ENCODE data around the gene ALDH1L1.

ALDH1L1 gene

DNA sequence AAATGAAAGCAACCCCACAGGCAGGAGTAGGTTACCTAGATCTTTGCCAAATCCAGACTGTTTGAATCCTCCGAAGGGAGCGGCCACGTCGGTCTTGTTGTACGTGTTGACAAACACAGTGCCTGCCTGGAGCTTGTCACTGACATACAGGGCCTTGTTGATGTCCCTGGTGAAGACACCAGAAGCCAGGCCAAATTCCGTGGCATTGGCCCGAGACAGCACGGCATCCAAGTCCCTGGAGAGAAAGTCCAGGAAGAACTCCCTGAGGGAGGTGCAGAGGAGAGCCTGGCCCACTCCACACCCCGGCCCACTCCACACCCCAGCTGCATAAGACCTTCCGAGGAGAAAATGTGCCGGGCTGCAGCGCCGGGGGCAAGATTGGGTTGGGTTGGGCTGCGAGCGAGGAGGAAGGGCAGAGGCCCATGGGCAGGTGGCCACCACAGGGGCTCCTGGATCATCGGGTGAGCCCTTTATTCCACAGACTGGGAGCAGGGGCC lies 74.6 kb downstream of the ALDH1L1 start:
- FAIRE-seq: no peak
- TF ChIP-seq POLR2AphosphoS5 (IDR thresholded peaks at IDR 0.05; ENCODE audit: low read depth, low read length): no peak
- peak; percentile 7 for DNase-seq (ENCODE audit: insufficient read length)

DNA sequence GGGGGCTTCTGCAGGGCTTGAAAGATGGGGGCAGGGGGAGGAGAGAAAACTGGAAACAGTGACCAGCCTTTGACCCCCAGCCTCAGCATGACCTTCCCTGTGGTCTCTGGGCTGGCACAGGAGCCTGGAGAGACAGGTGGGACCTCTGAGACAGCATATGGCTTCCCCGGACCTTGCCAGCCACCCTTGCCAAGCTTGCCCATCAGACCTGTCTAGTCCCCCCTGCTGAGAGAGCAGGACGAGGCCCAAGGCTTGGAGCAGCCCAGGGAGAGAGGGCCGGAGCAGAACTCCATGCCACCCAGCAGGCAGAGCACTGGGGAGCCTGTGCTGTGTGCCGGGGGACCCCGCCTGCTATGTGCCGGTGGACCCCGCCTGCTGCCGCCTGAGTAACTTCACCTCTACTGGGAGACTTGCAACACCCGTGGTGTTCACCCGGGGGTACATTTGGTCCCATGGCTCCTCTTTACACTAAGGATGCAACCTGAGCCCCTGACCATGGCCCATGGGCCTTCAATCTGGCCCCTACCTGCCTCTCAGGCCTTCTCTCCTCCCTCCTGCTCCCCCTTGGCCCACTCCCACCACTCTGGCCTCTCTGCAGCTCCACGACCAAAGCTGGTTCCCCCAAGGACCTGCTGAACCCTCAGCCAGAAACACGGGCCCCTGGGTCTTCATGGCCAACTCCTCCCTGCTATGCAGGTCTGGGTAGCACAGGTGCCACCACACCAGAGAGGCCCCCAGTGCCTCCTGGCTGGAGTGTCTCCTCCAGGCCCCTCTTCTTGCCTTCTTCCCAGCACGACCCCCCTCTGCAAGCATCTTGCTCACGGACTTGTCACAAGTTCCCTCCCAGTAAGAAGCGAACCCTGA lies 75.4 kb downstream of the ALDH1L1 start:
- FAIRE-seq: no peak
- TF ChIP-seq POLR2AphosphoS5 (IDR thresholded peaks at IDR 0.05; ENCODE audit: low read depth, low read length): no peak
- no peak for TF ChIP-seq POLR2A (IDR thresholded peaks at IDR 0.05; ENCODE audit: low read depth, low read length)
- TF ChIP-seq TAF1 (IDR thresholded peaks at IDR 0.05; ENCODE audit: borderline replicate concordance, low read depth, low read length): no peak
- peak; percentile 9 for DNase-seq (ENCODE audit: insufficient read length)

- FAIRE-seq (no peak), DNase-seq (ENCODE audit: insufficient read length) (peak; percentile 6)
- TF ChIP-seq POLR2AphosphoS5 (IDR thresholded peaks at IDR 0.05; ENCODE audit: low read depth, low read length) (no peak), TAF1 (IDR thresholded peaks at IDR 0.05; ENCODE audit: borderline replicate concordance, low read depth, low read length) (no peak), POLR2A (IDR thresholded peaks at IDR 0.05; ENCODE audit: low read depth, low read length) (no peak)
Measured at GRCh38 chr3:126104028-126104635, 76.3 kb downstream of the ALDH1L1 start.

- no peak for TF ChIP-seq TAF1 (IDR thresholded peaks at IDR 0.05; ENCODE audit: borderline replicate concordance, low read depth, low read length)
- TF ChIP-seq POLR2AphosphoS5 (IDR thresholded peaks at IDR 0.05; ENCODE audit: low read depth, low read length): no peak
- no peak for TF ChIP-seq POLR2A (IDR thresholded peaks at IDR 0.05; ENCODE audit: low read depth, low read length)
- DNase-seq (ENCODE audit: insufficient read length) (peak; percentile 37), FAIRE-seq (no peak)
Measured at GRCh38 chr3:126103121-126104027, 77.0 kb downstream of the ALDH1L1 start.

GRCh38 chr3:126102530-126102951 lies 77.8 kb downstream of the ALDH1L1 start:
- TF ChIP-seq POLR2A (IDR thresholded peaks at IDR 0.05; ENCODE audit: low read depth, low read length): no peak
- no peak for TF ChIP-seq POLR2AphosphoS5 (IDR thresholded peaks at IDR 0.05; ENCODE audit: low read depth, low read length)
- TF ChIP-seq TAF1 (IDR thresholded peaks at IDR 0.05; ENCODE audit: borderline replicate concordance, low read depth, low read length): no peak
- FAIRE-seq (no peak), DNase-seq (ENCODE audit: insufficient read length) (no peak)

- TF ChIP-seq POLR2AphosphoS5 (IDR thresholded peaks at IDR 0.05; ENCODE audit: low read depth, low read length): no peak
- TF ChIP-seq POLR2A (IDR thresholded peaks at IDR 0.05; ENCODE audit: low read depth, low read length): no peak
- no peak for TF ChIP-seq TAF1 (IDR thresholded peaks at IDR 0.05; ENCODE audit: borderline replicate concordance, low read depth, low read length)
- DNase-seq (ENCODE audit: insufficient read length) (no peak), FAIRE-seq (no peak)
Measured at GRCh38 chr3:126102011-126102410, 78.4 kb downstream of the ALDH1L1 start.

DNA sequence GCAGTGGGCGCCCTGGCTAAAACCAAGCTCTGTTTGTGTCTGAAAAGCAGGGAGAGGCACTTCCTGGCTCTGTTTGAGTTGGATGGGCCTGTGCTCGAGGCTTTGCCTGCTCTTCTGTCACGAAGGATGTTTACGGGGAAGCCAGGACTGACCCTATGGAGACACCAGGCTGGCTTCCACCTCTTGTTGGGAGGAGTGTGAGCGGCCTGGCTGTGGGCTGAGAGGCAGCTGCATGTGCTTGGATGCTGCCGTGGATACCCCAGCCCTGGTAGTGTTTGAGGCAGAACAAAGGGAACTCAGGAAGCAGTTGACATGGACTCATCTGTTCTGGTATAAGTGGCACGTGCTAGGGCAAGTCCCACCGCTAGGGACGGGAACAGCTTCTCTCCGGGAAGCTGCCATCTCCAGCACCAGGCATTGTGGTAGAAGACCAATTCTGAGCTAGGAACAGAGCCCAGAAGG lies 78.8 kb downstream of the ALDH1L1 start:
- FAIRE-seq (no peak), DNase-seq (ENCODE audit: insufficient read length) (no peak)
- TF ChIP-seq POLR2A (IDR thresholded peaks at IDR 0.05; ENCODE audit: low read depth, low read length) (no peak), TAF1 (IDR thresholded peaks at IDR 0.05; ENCODE audit: borderline replicate concordance, low read depth, low read length) (no peak), POLR2AphosphoS5 (IDR thresholded peaks at IDR 0.05; ENCODE audit: low read depth, low read length) (no peak)

GRCh38 chr3:126100634-126101301 lies 79.6 kb downstream of the ALDH1L1 start:
- DNase-seq (ENCODE audit: insufficient read length) (no peak), FAIRE-seq (peak; percentile 44)
- TF ChIP-seq POLR2A (IDR thresholded peaks at IDR 0.05; ENCODE audit: low read depth, low read length) (no peak), TAF1 (IDR thresholded peaks at IDR 0.05; ENCODE audit: borderline replicate concordance, low read depth, low read length) (no peak), POLR2AphosphoS5 (IDR thresholded peaks at IDR 0.05; ENCODE audit: low read depth, low read length) (no peak)

DNA sequence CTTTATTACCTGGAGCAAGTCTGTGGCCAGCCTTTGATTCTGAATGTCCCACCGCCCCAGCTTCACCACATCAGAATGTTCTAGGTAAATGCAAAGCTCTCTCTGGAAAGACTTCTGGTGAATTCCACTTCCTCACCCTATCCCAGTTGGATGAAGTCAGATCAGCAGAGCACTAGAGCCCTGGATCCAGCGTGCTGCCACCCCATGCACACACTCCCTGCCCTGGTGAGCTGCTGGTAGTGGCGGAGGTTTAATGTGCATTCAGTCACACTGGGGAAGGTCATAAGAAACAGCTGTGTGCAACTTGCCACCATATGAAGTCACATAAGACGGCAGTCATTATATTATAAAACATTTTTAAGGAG lies 80.1 kb downstream of the ALDH1L1 start:
- FAIRE-seq (no peak), DNase-seq (ENCODE audit: insufficient read length) (no peak)
- no peak for TF ChIP-seq POLR2AphosphoS5 (IDR thresholded peaks at IDR 0.05; ENCODE audit: low read depth, low read length)
- no peak for TF ChIP-seq POLR2A (IDR thresholded peaks at IDR 0.05; ENCODE audit: low read depth, low read length)
- TF ChIP-seq TAF1 (IDR thresholded peaks at IDR 0.05; ENCODE audit: borderline replicate concordance, low read depth, low read length): no peak

DNA sequence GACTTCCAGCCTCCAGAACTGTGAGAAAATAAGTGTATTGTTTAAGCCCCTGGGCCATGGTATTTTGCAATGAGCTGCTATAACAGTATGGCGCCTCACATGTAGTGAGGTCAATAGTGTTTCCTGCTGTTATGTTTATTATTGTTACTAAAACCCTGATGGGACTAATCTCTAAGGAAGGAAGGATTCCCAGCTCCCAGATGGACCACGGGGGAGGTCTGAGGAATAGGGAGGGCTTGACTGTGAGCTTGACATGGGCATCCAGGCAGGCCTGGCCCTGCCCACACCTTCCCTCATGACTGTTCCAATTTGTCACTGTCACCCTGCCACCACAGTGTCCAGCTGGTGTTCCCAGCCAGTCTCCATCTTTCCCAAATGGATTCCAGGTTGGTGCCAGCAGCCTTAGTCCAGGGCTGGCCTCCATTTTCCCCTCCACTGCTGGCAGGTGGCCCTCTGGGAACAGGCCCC lies 82.0 kb downstream of the ALDH1L1 start:
- DNase-seq (ENCODE audit: insufficient read length) (no peak), FAIRE-seq (no peak)
- TF ChIP-seq POLR2A (IDR thresholded peaks at IDR 0.05; ENCODE audit: low read depth, low read length): no peak
- TF ChIP-seq POLR2AphosphoS5 (IDR thresholded peaks at IDR 0.05; ENCODE audit: low read depth, low read length): no peak
- TF ChIP-seq TAF1 (IDR thresholded peaks at IDR 0.05; ENCODE audit: borderline replicate concordance, low read depth, low read length): no peak
